PC-3 (cell line): ENCODE measurements around the gene UFC1. TPM values are rescaled to one million over a fixed set of nuclear protein-coding genes. Genes with fewer than 3 reads are reported as not detected.
A peak's percentile ranks its signal among the peaks of the same experiment; 100 is the strongest.

ENCODE experiments used
- ATAC-seq: fragments of 200-7000 bp; cut with Tn5 transposase; 2 replicates; pipeline ENCODE4 v1.9.1; 2020; ENCODE audit warnings: mild to moderate bottlenecking, moderate library complexity
- BruUV-seq: library from RNA; stranded (reverse); fragments of 400-500 nt; replicated peaks from 2 replicates; lab custom pipeline; 2021; lab: Mats Ljungman, UMichigan
- CTCF ChIA-PET: fragments of 300-600 bp; sonication (Branson Sonifier 250); formaldehyde crosslinking; loops from one replicate; lab custom pipeline; 2022; ENCODE audit warnings: antibody characterized with exemption; lab: Charles Lee
- POLR2A ChIA-PET: fragments of 300-600 bp; sonication (Branson Sonifier 250); formaldehyde crosslinking; loops from one replicate; lab custom pipeline; 2022; ENCODE audit warnings: antibody characterized with exemption; ENCODE audit not compliant: unreplicated experiment; lab: Charles Lee
- DNase-seq: peaks from one replicate; pipeline ENCODE4 v3.0.0-alpha.2; 2015
- H2AFZ ChIP-seq: fragments of 300-600 bp; sonication (generic); 2 replicates; pipeline ENCODE4 v1.6.0; 2016; ENCODE audit warnings: antibody characterized with exemption, low read length
- H3F3A ChIP-seq: fragments of 300-600 bp; sonication (generic); one replicate; pipeline ENCODE4 v1.6.0; 2017; ENCODE audit warnings: antibody characterized with exemption, low read length, control low read depth, mild to moderate bottlenecking; ENCODE audit not compliant: unreplicated experiment
- H3K27ac ChIP-seq: fragments of 300-600 bp; sonication (generic); 2 replicates; pipeline ENCODE4 v1.5.1; 2016; ENCODE audit warnings: mild to moderate bottlenecking, low read length
- H3K27me3 ChIP-seq: fragments of 300-600 bp; sonication (generic); 2 replicates; pipeline ENCODE4 v1.6.1; 2016; ENCODE audit warnings: low read length, mixed read lengths
- H3K36me3 ChIP-seq: fragments of 300-600 bp; sonication (generic); 2 replicates; pipeline ENCODE4 v1.6.1; 2016; ENCODE audit warnings: low read depth, mixed run types, low read length, mixed read lengths
- H3K4me1 ChIP-seq: fragments of 300-600 bp; sonication (generic); 2 replicates; pipeline ENCODE4 v1.5.1; 2016; ENCODE audit warnings: low read length; ENCODE audit not compliant: insufficient read depth
- H3K4me2 ChIP-seq: fragments of 300-600 bp; sonication (generic); 2 replicates; pipeline ENCODE4 v1.6.0; 2016; ENCODE audit warnings: low read length
- H3K4me3 ChIP-seq: fragments of 300-600 bp; sonication (generic); 2 replicates; pipeline ENCODE4 v1.5.1; 2016; ENCODE audit warnings: mild to moderate bottlenecking, low read length, mixed read lengths
- H3K79me2 ChIP-seq: fragments of 300-600 bp; sonication (generic); 2 replicates; pipeline ENCODE4 v1.6.1; 2017; ENCODE audit warnings: low read length, mixed read lengths
- H3K9ac ChIP-seq: fragments of 300-600 bp; sonication (generic); 2 replicates; pipeline ENCODE4 v1.6.0; 2016; ENCODE audit warnings: mild to moderate bottlenecking, low read length
- H3K9me2 ChIP-seq: fragments of 300-600 bp; sonication (generic); replicated peaks from 2 replicates; pipeline ENCODE4 v1.6.1; 2016; ENCODE audit warnings: mixed run types, low read length, mixed read lengths
- H3K9me3 ChIP-seq: fragments of 300-600 bp; sonication (generic); 2 replicates; pipeline ENCODE4 v1.6.1; 2016; ENCODE audit warnings: low read length, mixed read lengths
- H4K20me1 ChIP-seq: fragments of 300-600 bp; sonication (generic); 2 replicates; pipeline ENCODE4 v1.6.1; 2016; ENCODE audit warnings: low read length, mixed read lengths
- EZH2 ChIP-seq: fragments of 300-600 bp; sonication (generic); IDR thresholded peaks from one replicate; pipeline ENCODE4 v1.6.1; 2017; ENCODE audit warnings: antibody characterized with exemption, mild to moderate bottlenecking, low read length; ENCODE audit not compliant: unreplicated experiment
- EZH2phosphoT487 ChIP-seq: fragments of 300-600 bp; sonication (generic); IDR thresholded peaks from 2 replicates; pipeline ENCODE4 v1.6.1; 2018; ENCODE audit warnings: mild to moderate bottlenecking, antibody characterized with exemption, low read length, borderline replicate concordance
- intact Hi-C: fragments of 100-400 bp; cut with micrococcal nuclease; formaldehyde crosslinking; loops from 2 replicates; pipeline ENCODE4 v1.9.0; 2023
- total RNA-seq: library from RNA; depleted of rRNA; stranded (reverse); fragments of >200 nt; gene quantifications from 2 replicates; pipeline ENCODE4 v1.2.3, GENCODE V29; 2014
- TF ChIP-seq, protein P1 (sequence below): fragments of 300-600 bp; sonication (generic); conservative IDR thresholded peaks from 2 replicates; pipeline ENCODE4 v1.5.1; 2017; ENCODE audit warnings: antibody characterized with exemption, low read depth, mild to moderate bottlenecking, low read length

Gene UFC1
- total RNA-seq, 1 experiment from 2014 or later: 113 TPM

DNA sequence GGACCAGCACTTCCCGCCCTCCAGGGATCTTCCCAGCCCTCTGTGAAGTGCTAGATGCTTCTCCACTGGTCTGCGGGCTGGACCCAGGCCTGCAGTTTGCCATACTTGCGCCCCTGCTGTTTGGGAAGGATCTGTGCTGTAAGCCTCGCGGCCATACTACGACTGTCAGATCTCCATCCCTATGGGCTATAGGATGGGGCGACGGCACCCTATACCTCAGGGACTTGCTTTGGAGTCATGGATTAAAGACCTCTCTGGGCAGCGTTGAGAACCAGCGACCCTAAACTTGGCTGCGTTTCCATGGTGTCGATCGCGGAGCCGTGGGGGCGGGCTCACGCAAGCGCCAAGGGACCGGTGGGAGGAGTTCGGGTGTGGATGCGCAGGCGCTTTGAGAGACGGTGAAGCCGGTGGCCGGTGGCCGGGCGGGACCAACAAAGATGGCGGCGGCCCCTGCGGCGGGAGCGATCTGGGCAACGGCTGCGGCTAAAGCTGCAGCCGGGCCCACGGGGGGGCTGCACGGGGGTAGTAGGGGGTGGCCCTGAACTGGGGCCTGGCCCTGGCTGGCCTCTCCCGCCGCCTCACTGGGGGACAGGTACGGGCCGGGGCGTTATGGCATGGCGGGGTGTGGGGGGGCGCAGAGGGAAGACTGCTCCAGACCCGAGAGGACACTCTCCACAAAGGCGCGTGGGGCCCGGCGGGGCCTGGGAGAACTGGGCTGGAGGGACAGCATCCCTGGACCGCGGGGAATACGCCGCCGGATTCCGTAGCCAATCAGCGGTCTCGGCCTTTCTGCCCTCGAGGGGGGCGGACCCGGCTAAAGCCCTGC lies 5.5 kb downstream of the UFC1 start, which contains the start of gene USP21:
Gene USP21, plus strand, starts transcription at position 414 of the 826 bp plus-strand sequence. CDS start 1,141 bp downstream, outside the sequence.
- peak within 1 kb of the TSS; percentile 96 for H3K4me3 ChIP-seq
- H3F3A ChIP-seq: peaks cover 2% of the 10 kb centered on the region
- peak within 1 kb of the TSS; percentile 81 for H2AFZ ChIP-seq
- no peaks in the 10 kb centered on the region for H3K9me3 ChIP-seq
- peak within 1 kb of the TSS; percentile 96 for H3K9ac ChIP-seq
- TF ChIP-seq EZH2 (no peak), EZH2phosphoT487 (no peak)
- TF ChIP-seq, protein P1, sequence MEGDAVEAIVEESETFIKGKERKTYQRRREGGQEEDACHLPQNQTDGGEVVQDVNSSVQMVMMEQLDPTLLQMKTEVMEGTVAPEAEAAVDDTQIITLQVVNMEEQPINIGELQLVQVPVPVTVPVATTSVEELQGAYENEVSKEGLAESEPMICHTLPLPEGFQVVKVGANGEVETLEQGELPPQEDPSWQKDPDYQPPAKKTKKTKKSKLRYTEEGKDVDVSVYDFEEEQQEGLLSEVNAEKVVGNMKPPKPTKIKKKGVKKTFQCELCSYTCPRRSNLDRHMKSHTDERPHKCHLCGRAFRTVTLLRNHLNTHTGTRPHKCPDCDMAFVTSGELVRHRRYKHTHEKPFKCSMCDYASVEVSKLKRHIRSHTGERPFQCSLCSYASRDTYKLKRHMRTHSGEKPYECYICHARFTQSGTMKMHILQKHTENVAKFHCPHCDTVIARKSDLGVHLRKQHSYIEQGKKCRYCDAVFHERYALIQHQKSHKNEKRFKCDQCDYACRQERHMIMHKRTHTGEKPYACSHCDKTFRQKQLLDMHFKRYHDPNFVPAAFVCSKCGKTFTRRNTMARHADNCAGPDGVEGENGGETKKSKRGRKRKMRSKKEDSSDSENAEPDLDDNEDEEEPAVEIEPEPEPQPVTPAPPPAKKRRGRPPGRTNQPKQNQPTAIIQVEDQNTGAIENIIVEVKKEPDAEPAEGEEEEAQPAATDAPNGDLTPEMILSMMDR: peak; percentile 53
- DNase-seq: peak; percentile 92
- H3K4me2 ChIP-seq: peak within 1 kb of the TSS; percentile 86
- H3K9me2 ChIP-seq: no peaks in the 10 kb centered on the region
- peaks cover 37% of the 10 kb centered on the region for H3K4me1 ChIP-seq
- H3K79me2 ChIP-seq: peaks cover 40% of the 10 kb centered on the region
- no peaks in the 10 kb centered on the region for H4K20me1 ChIP-seq
- H3K27ac ChIP-seq: peak within 1 kb of the TSS; percentile 39
- ChIA-PET POLR2A (interaction anchor here (0.7 kb wide), 1 partner anchor 42 kb away, joined by 3 read pairs; no protein-coding TSS in a partner anchor), CTCF (interaction anchor here (0.5 kb wide), 1 partner anchor 66 kb away, joined by 3 read pairs; the partner anchor contains the start of gene TOMM40L)
- ATAC-seq: peak; percentile 85
- intact Hi-C loops: loop anchor here (2.0 kb wide), 1 partner anchor 40 kb away; the partner anchor contains the start of genes NIT1 and PFDN2
- BruUV-seq: TSS peak; percentile 16
- H3K36me3 ChIP-seq: peaks cover 9% of the 10 kb centered on the region; the same call in 1 of the 2 replicates
- no peaks in the 10 kb centered on the region for H3K27me3 ChIP-seq

DNA sequence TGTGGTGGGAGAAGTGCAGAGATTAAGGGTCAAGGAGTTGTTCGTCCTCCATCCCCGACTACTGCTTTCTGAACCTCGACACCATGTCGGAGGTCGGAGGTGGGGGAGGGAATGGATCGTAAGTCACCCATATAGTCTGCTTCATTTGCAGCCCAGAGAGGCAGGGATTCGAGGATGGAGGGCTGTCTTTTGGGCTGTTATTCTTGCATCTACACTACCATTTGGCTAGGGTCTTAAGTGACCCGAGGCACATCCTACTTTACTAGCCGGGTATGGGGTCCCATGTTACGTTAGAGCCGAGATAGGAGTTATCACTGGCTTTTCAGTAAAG lies 6.1 kb downstream of the UFC1 start:
- Histone ChIP-seq H3F3A (peaks cover 6% of the 10 kb centered on the region), H3K9ac (peak overlapping the region; percentile 96), H3K4me1 (peaks cover 38% of the 10 kb centered on the region), H3K27me3 (no peaks in the 10 kb centered on the region), H3K36me3 (peaks cover 14% of the 10 kb centered on the region; the same call in 1 of the 2 replicates), H2AFZ (peak overlapping the region; percentile 81), H3K9me3 (no peaks in the 10 kb centered on the region), H3K9me2 (no peaks in the 10 kb centered on the region), H3K27ac (peak overlapping the region; percentile 39; the same call in 1 of the 2 replicates), H3K4me2 (peak overlapping the region; percentile 86), H4K20me1 (no peaks in the 10 kb centered on the region), H3K79me2 (peaks cover 34% of the 10 kb centered on the region), H3K4me3 (peak overlapping the region; percentile 96)
- no peak for ATAC-seq
- BruUV-seq: no TSS peak
- intact Hi-C loops: loop anchor here (2.0 kb wide), 1 partner anchor 41 kb away; the partner anchor contains the start of genes NIT1 and PFDN2
- ChIA-PET POLR2A (no interaction called here), CTCF (interaction anchor here (0.5 kb wide), 1 partner anchor 66 kb away, joined by 3 read pairs; the partner anchor contains the start of gene TOMM40L)
- TF ChIP-seq, protein P1: no peak
- TF ChIP-seq EZH2: no peak
- TF ChIP-seq EZH2phosphoT487: no peak
- no peak for DNase-seq
